ENCODE results near the gene MRPL49. TPM values are rescaled to one million over a fixed set of nuclear protein-coding genes. Genes with fewer than 3 reads are reported as not detected.
A peak's percentile ranks its signal among the peaks of the same experiment; 100 is the strongest.
"Not testable (repeated sequence)": the region's sequence is repeated elsewhere in the genome, so short reads cannot be mapped to it uniquely, and the experiment has no call there.

Gene MRPL49
- total RNA-seq, 1 experiment from 2014 or later: 73.4 TPM

DNA sequence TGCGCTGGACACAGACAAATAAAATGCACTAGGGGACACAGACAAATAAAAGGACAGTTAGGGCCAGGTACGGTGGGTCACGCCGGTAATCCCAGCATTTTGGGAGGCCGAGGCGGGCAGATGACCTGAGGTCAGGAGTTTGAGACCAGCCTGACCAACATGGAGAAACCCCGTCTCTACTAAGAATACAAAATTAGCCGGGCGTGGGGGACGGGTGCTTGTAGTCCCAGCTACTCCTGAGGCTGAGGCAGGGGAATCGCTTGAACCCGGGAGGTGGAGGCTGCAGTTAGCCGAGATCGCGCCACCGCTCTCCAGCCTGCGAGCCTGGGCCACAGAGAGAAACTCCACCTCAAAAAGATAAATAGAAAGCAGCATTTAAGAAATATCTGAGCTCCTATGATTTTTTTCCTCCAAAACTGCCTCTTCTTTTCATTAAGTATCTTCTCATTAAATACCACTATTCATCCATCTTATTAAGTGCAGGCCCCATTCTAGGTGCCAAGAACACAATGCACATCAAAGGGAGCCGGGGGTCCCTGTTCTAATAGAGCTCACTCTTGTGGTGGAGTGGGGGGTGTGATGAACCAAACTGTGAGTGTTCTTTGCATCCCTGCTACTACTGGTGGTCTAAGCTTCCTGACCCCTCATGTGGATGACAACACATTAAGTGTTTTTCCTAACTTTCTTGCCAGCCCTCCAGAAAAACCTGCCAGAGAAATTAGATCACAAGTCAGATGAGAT is 3.9 kb upstream of the MRPL49 start:
- Mint-ChIP-seq H3K27me3 (ENCODE audit: low read depth) (peaks cover 1% of the 10 kb centered on the region; the same call in 1 of the 2 replicates), H3K4me3 (peak overlapping the region; percentile 36 to 89; a peak in 4 of 5 replicates), H3K27ac (peak overlapping the region; percentile 82 to 86 (median 82); a peak in 6 of 7 replicates), H3K36me3 (ENCODE audit: insufficient read depth in 1 of 3, low read depth in 3 of 3) (peaks cover 30 to 67% (median 65%) of the 10 kb centered on the region in 3 experiments), H3K4me1 (peaks cover 10 to 24% of the 10 kb centered on the region in 2 experiments), H3K9me3 (no peaks in the 10 kb centered on the region)
- Histone ChIP-seq H3K4me1 (ENCODE audit: insufficient read depth, low read length) (no peaks in the 10 kb centered on the region), H3K18ac (ENCODE audit: insufficient read length, low read depth, low read length) (no peak overlapping the region), H2AFZ (ENCODE audit: low read length) (no peak overlapping the region), H3T11ph (ENCODE audit: low read length) (no peak overlapping the region), H3K79me2 (ENCODE audit: insufficient read depth, low read length) (peaks cover 9% of the 10 kb centered on the region; the same call in 1 of the 2 replicates), H3K4me2 (ENCODE audit: insufficient read depth, insufficient read length, low read length) (no peak overlapping the region), H2BK5ac (ENCODE audit: insufficient read length, low read length) (no peak overlapping the region), H2BK20ac (ENCODE audit: low read depth, low read length, poor library complexity, severe bottlenecking) (no peak overlapping the region), H4K91ac (ENCODE audit: insufficient read length, low read depth, low read length) (no peak overlapping the region), H4K20me1 (ENCODE audit: control insufficient read depth, insufficient read depth, insufficient read length) (no peaks in the 10 kb centered on the region), H3K56ac (ENCODE audit: insufficient read length, low read depth, low read length) (no peak overlapping the region), H2BK12ac (ENCODE audit: insufficient read length, low read depth, low read length) (no peak overlapping the region), H3K23me2 (ENCODE audit: insufficient read length, low read depth, low read length, poor library complexity, severe bottlenecking) (peaks cover 13% of the 10 kb centered on the region), H3K4ac (ENCODE audit: low read depth, low read length) (no peak overlapping the region), H3K9ac (ENCODE audit: extremely low read depth, insufficient read length, low read length) (no peak overlapping the region), H3K9me3 (ENCODE audit: control insufficient read depth, low read depth, low read length) (no peaks in the 10 kb centered on the region), H3K27ac (ENCODE audit: insufficient read length, low read depth, low read length) (no peak overlapping the region), H3K27me3 (ENCODE audit: insufficient read depth, low read length) (no peaks in the 10 kb centered on the region), H3K23ac (ENCODE audit: insufficient read length, low read depth, low read length) (no peak overlapping the region), H2BK120ac (ENCODE audit: low read depth, low read length, poor library complexity, severe bottlenecking) (no peak overlapping the region), H2BK15ac (ENCODE audit: low read depth, low read length) (no peak overlapping the region), H4K5ac (ENCODE audit: insufficient read length, low read depth, low read length) (no peak overlapping the region), H4K8ac (replicated peaks; ENCODE audit: insufficient read length, low read depth, low read length) (no peak overlapping the region), H3K79me1 (ENCODE audit: insufficient read depth, low read depth, low read length, poor library complexity, severe bottlenecking) (no peaks in the 10 kb centered on the region), H2AK5ac (ENCODE audit: insufficient read length, low read length) (no peak overlapping the region), H3K14ac (ENCODE audit: insufficient read depth, low read length) (no peak overlapping the region)
- peak; percentile 21; the same call in 1 of the 3 replicates for TF ChIP-seq CTCF (conservative IDR thresholded peaks at IDR 0.05)
- no CpG with 5 or more reads among the region's 18 CpGs for WGBS (ENCODE audit: extremely low coverage, insufficient read length, low lambda C conversion rate)
- DNase-seq: no peak

GRCh38 chr11:65118891-65119669 is 3.0 kb upstream of the MRPL49 start:
- Mint-ChIP-seq H3K27ac (peak overlapping the region; percentile 42 to 82 (median 69); a peak in 5 of 7 replicates), H3K4me3 (peak overlapping the region in 1 of 2 experiments; percentile 100; a peak in 4 of 5 replicates), H3K36me3 (ENCODE audit: insufficient read depth in 1 of 3, low read depth in 3 of 3) (peaks cover 30 to 66% (median 58%) of the 10 kb centered on the region in 3 experiments), H3K4me1 (peaks cover 6 to 21% of the 10 kb centered on the region in 2 experiments)
- H3K4ac ChIP-seq (ENCODE audit: low read depth, low read length); H2BK5ac ChIP-seq (ENCODE audit: insufficient read length, low read length); H3K9me3 Mint-ChIP-seq; H3K27me3 Mint-ChIP-seq (ENCODE audit: low read depth); H2BK20ac ChIP-seq (ENCODE audit: low read depth, low read length, poor library complexity, severe bottlenecking); H3K4me1 ChIP-seq (ENCODE audit: insufficient read depth, low read length); H3K23ac ChIP-seq (ENCODE audit: insufficient read length, low read depth, low read length); H2AFZ ChIP-seq (ENCODE audit: low read length); H4K91ac ChIP-seq (ENCODE audit: insufficient read length, low read depth, low read length); H3K79me1 ChIP-seq (ENCODE audit: insufficient read depth, low read depth, low read length, poor library complexity, severe bottlenecking); DNase-seq; H2BK12ac ChIP-seq (ENCODE audit: insufficient read length, low read depth, low read length); H3K9me3 ChIP-seq (ENCODE audit: control insufficient read depth, low read depth, low read length); H2BK120ac ChIP-seq (ENCODE audit: low read depth, low read length, poor library complexity, severe bottlenecking); H4K20me1 ChIP-seq (ENCODE audit: control insufficient read depth, insufficient read depth, insufficient read length); H4K5ac ChIP-seq (ENCODE audit: insufficient read length, low read depth, low read length); H4K8ac ChIP-seq (replicated peaks; ENCODE audit: insufficient read length, low read depth, low read length); H2AK5ac ChIP-seq (ENCODE audit: insufficient read length, low read length); H3K9ac ChIP-seq (ENCODE audit: extremely low read depth, insufficient read length, low read length); H3K27ac ChIP-seq (ENCODE audit: insufficient read length, low read depth, low read length); H2BK15ac ChIP-seq (ENCODE audit: low read depth, low read length); H3K79me2 ChIP-seq (ENCODE audit: insufficient read depth, low read length); H3K27me3 ChIP-seq (ENCODE audit: insufficient read depth, low read length); H3T11ph ChIP-seq (ENCODE audit: low read length); H3K4me2 ChIP-seq (ENCODE audit: insufficient read depth, insufficient read length, low read length); H3K56ac ChIP-seq (ENCODE audit: insufficient read length, low read depth, low read length); H3K18ac ChIP-seq (ENCODE audit: insufficient read length, low read depth, low read length); H3K14ac ChIP-seq (ENCODE audit: insufficient read depth, low read length): not testable (repeated sequence)
- no CpG with 5 or more reads among the region's 18 CpGs for WGBS (ENCODE audit: extremely low coverage, insufficient read length, low lambda C conversion rate)
- H3K23me2 ChIP-seq (ENCODE audit: insufficient read length, low read depth, low read length, poor library complexity, severe bottlenecking): peaks cover 12% of the 10 kb centered on the region
